PC-3 (cell line): Measurements from ENCODE around the gene MCHR1. TPM values are rescaled to one million over a fixed set of nuclear protein-coding genes. Genes with fewer than 3 reads are reported as not detected.

Experiments used
- ATAC-seq: fragments of 200-7000 bp; cut with Tn5 transposase; 2 replicates; pipeline ENCODE4 v1.9.1; 2020; ENCODE audit warnings: mild to moderate bottlenecking, moderate library complexity
- BruUV-seq: library from RNA; stranded (reverse); fragments of 400-500 nt; replicated peaks from 2 replicates; lab custom pipeline; 2021; lab: Mats Ljungman, UMichigan
- CTCF ChIA-PET: fragments of 300-600 bp; sonication (Branson Sonifier 250); formaldehyde crosslinking; loops from one replicate; lab custom pipeline; 2022; ENCODE audit warnings: antibody characterized with exemption; lab: Charles Lee
- POLR2A ChIA-PET: fragments of 300-600 bp; sonication (Branson Sonifier 250); formaldehyde crosslinking; loops from one replicate; lab custom pipeline; 2022; ENCODE audit warnings: antibody characterized with exemption; ENCODE audit not compliant: unreplicated experiment; lab: Charles Lee
- DNase-seq: peaks from one replicate; pipeline ENCODE4 v3.0.0-alpha.2; 2015
- H2AFZ ChIP-seq: fragments of 300-600 bp; sonication (generic); 2 replicates; pipeline ENCODE4 v1.6.0; 2016; ENCODE audit warnings: antibody characterized with exemption, low read length
- H3F3A ChIP-seq: fragments of 300-600 bp; sonication (generic); one replicate; pipeline ENCODE4 v1.6.0; 2017; ENCODE audit warnings: antibody characterized with exemption, low read length, control low read depth, mild to moderate bottlenecking; ENCODE audit not compliant: unreplicated experiment
- H3K27ac ChIP-seq: fragments of 300-600 bp; sonication (generic); 2 replicates; pipeline ENCODE4 v1.5.1; 2016; ENCODE audit warnings: mild to moderate bottlenecking, low read length
- H3K27me3 ChIP-seq: fragments of 300-600 bp; sonication (generic); 2 replicates; pipeline ENCODE4 v1.6.1; 2016; ENCODE audit warnings: low read length, mixed read lengths
- H3K36me3 ChIP-seq: fragments of 300-600 bp; sonication (generic); 2 replicates; pipeline ENCODE4 v1.6.1; 2016; ENCODE audit warnings: low read depth, mixed run types, low read length, mixed read lengths
- H3K4me1 ChIP-seq: fragments of 300-600 bp; sonication (generic); 2 replicates; pipeline ENCODE4 v1.5.1; 2016; ENCODE audit warnings: low read length; ENCODE audit not compliant: insufficient read depth
- H3K4me2 ChIP-seq: fragments of 300-600 bp; sonication (generic); 2 replicates; pipeline ENCODE4 v1.6.0; 2016; ENCODE audit warnings: low read length
- H3K4me3 ChIP-seq: fragments of 300-600 bp; sonication (generic); 2 replicates; pipeline ENCODE4 v1.5.1; 2016; ENCODE audit warnings: mild to moderate bottlenecking, low read length, mixed read lengths
- H3K79me2 ChIP-seq: fragments of 300-600 bp; sonication (generic); 2 replicates; pipeline ENCODE4 v1.6.1; 2017; ENCODE audit warnings: low read length, mixed read lengths
- H3K9ac ChIP-seq: fragments of 300-600 bp; sonication (generic); 2 replicates; pipeline ENCODE4 v1.6.0; 2016; ENCODE audit warnings: mild to moderate bottlenecking, low read length
- H3K9me2 ChIP-seq: fragments of 300-600 bp; sonication (generic); replicated peaks from 2 replicates; pipeline ENCODE4 v1.6.1; 2016; ENCODE audit warnings: mixed run types, low read length, mixed read lengths
- H3K9me3 ChIP-seq: fragments of 300-600 bp; sonication (generic); 2 replicates; pipeline ENCODE4 v1.6.1; 2016; ENCODE audit warnings: low read length, mixed read lengths
- H4K20me1 ChIP-seq: fragments of 300-600 bp; sonication (generic); 2 replicates; pipeline ENCODE4 v1.6.1; 2016; ENCODE audit warnings: low read length, mixed read lengths
- EZH2 ChIP-seq: fragments of 300-600 bp; sonication (generic); IDR thresholded peaks from one replicate; pipeline ENCODE4 v1.6.1; 2017; ENCODE audit warnings: antibody characterized with exemption, mild to moderate bottlenecking, low read length; ENCODE audit not compliant: unreplicated experiment
- EZH2phosphoT487 ChIP-seq: fragments of 300-600 bp; sonication (generic); IDR thresholded peaks from 2 replicates; pipeline ENCODE4 v1.6.1; 2018; ENCODE audit warnings: mild to moderate bottlenecking, antibody characterized with exemption, low read length, borderline replicate concordance
- intact Hi-C: fragments of 100-400 bp; cut with micrococcal nuclease; formaldehyde crosslinking; loops from 2 replicates; pipeline ENCODE4 v1.9.0; 2023
- total RNA-seq: library from RNA; depleted of rRNA; stranded (reverse); fragments of >200 nt; gene quantifications from 2 replicates; pipeline ENCODE4 v1.2.3, GENCODE V29; 2014
- TF ChIP-seq, protein P1 (sequence below): fragments of 300-600 bp; sonication (generic); conservative IDR thresholded peaks from 2 replicates; pipeline ENCODE4 v1.5.1; 2017; ENCODE audit warnings: antibody characterized with exemption, low read depth, mild to moderate bottlenecking, low read length

The MCHR1 gene
- total RNA-seq, 1 experiment from 2014 or later = not detected

DNA sequence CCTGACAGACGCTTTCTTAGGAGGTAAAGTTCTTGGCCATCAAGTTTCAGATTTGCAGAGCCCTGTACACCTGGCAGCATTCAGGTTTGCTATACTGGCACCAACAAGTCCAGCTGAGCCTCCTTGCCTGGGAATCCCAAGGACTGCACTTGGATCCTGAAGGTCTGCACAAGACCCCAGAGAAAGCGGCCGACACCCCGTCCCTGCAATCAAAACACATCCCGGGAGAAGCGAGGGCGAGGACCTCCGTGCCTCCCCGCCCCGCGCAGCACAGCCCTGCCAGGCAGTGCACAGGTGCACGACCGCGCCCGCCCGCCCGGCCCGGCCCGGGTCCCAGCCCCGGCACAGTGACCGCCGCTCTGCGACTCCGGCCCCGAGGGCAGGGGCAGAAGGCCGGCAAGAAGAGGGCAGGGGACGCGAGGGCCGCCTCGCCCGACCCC lies 43.3 kb upstream of the MCHR1 start:
- H3K79me2 ChIP-seq = peaks cover 55% of the 10 kb centered on the region

DNA sequence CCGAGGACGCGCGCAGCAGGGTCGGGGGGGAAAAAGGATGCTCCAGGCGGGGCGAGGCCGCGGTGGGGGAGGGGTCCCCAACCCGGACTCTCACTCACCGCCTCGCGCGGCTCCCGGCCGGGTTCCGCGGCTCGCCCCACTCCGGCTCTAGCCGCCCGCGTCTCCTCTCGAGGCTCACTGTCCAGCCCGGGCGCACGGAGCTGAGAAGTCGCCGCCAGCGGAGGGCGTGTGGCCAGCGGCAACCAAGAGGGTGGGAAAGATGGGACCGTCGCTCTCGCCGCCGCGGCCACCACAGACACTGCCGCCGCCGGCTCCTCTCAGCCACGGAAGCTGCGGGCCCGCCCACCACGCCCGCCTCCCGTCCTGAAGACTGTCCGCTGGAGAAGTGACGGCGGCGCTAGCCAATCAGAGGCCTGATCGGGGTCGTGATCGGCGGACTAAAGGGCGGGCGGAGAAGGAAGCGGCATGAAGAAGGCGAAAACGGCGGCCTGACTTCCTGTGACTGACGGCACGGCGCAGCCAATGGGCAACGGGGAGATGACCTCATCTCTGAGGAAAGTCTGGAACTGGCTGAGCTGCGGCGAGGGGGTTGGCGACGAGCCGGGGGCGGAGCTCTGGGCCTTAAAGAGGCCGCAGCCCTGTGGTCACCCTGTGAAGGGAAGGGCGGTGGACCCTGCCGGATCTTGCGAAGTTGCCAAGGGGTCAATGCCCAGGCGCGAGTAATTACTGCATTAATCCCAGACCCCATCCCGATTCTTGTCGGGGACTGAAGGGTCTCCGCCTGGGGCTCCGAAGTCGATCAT lies 42.7 kb upstream of the MCHR1 start, which contains the start of gene MRTFA:
Gene MRTFA, minus strand, starts transcription at position 340 of the 803 bp plus-strand sequence.
- ChIA-PET CTCF (interaction anchor here (0.5 to 0.9 kb wide), 3 partner anchors 13 to 46 kb away, joined by 3 to 4 read pairs (median 3); no protein-coding TSS in a partner anchor), POLR2A (interaction anchor here (0.5 to 0.8 kb wide), 5 partner anchors 77 to 1031 kb away, joined by 3 to 6 read pairs (median 4); partner anchors contain the start of gene SLC25A17)
- Histone ChIP-seq H3F3A (no peaks in the 10 kb centered on the region), H4K20me1 (peaks cover 17% of the 10 kb centered on the region), H3K9me3 (no peaks in the 10 kb centered on the region), H3K4me1 (peaks cover 17% of the 10 kb centered on the region), H3K27me3 (no peaks in the 10 kb centered on the region), H3K9me2 (no peaks in the 10 kb centered on the region), H2AFZ (peak within 1 kb of the TSS; percentile 87), H3K4me2 (peak within 1 kb of the TSS; percentile 92), H3K9ac (peak within 1 kb of the TSS; percentile 75), H3K36me3 (no peaks in the 10 kb centered on the region), H3K4me3 (peak within 1 kb of the TSS; percentile 74), H3K79me2 (peaks cover 49% of the 10 kb centered on the region), H3K27ac (peak within 1 kb of the TSS; percentile 78)
- intact Hi-C loops = loop anchor here (2.0 kb wide), 1 partner anchor 112 kb away; no protein-coding TSS in a partner anchor
- TF ChIP-seq EZH2 (no peak), EZH2phosphoT487 (no peak)
- TF ChIP-seq, protein P1, sequence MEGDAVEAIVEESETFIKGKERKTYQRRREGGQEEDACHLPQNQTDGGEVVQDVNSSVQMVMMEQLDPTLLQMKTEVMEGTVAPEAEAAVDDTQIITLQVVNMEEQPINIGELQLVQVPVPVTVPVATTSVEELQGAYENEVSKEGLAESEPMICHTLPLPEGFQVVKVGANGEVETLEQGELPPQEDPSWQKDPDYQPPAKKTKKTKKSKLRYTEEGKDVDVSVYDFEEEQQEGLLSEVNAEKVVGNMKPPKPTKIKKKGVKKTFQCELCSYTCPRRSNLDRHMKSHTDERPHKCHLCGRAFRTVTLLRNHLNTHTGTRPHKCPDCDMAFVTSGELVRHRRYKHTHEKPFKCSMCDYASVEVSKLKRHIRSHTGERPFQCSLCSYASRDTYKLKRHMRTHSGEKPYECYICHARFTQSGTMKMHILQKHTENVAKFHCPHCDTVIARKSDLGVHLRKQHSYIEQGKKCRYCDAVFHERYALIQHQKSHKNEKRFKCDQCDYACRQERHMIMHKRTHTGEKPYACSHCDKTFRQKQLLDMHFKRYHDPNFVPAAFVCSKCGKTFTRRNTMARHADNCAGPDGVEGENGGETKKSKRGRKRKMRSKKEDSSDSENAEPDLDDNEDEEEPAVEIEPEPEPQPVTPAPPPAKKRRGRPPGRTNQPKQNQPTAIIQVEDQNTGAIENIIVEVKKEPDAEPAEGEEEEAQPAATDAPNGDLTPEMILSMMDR = no peak
- peak; percentile 84 for ATAC-seq
- DNase-seq = peak; percentile 98
- no TSS peak for BruUV-seq

More for the DNA sequence above, 43.3 kb upstream of the MCHR1 start:
- H2AFZ ChIP-seq = no peak overlapping the region
- peak overlapping the region; percentile 74 for H3K4me3 ChIP-seq
- H3K36me3 ChIP-seq = no peaks in the 10 kb centered on the region
- peaks cover 23% of the 10 kb centered on the region for H4K20me1 ChIP-seq
- no peaks in the 10 kb centered on the region for H3F3A ChIP-seq
- POLR2A ChIA-PET = interaction anchor here (0.5 to 0.6 kb wide), 2 partner anchors 111 to 137 kb away, joined by 4 to 5 read pairs; no protein-coding TSS in a partner anchor
- DNase-seq (no peak), ATAC-seq (peak; percentile 14)
- H3K4me1 ChIP-seq = peaks cover 20% of the 10 kb centered on the region
- TF ChIP-seq, protein P1 = no peak
- TF ChIP-seq EZH2 (no peak), EZH2phosphoT487 (no peak)
- peak overlapping the region; percentile 42; the same call in 1 of the 2 replicates for H3K27ac ChIP-seq
- H3K4me2 ChIP-seq = peak overlapping the region; percentile 76
- CTCF ChIA-PET = no interaction called here
- intact Hi-C loops = loop anchor here (2.0 kb wide), 1 partner anchor 111 kb away; no protein-coding TSS in a partner anchor
- BruUV-seq = no TSS peak
- peak overlapping the region; percentile 75 for H3K9ac ChIP-seq
- H3K9me2 ChIP-seq = no peaks in the 10 kb centered on the region
- H3K27me3 ChIP-seq = no peaks in the 10 kb centered on the region
- no peaks in the 10 kb centered on the region for H3K9me3 ChIP-seq
